HepG2 (cell line): ENCODE measurements around the gene WNT5B. TPM values are rescaled to one million over a fixed set of nuclear protein-coding genes. Genes with fewer than 3 reads are reported as not detected.

ENCODE experiments used
- BORCS8-MEF2B ChIP-seq: sonication (generic); formaldehyde crosslinking; IDR thresholded peaks from 2 replicates; pipeline ENCODE4 v1.8.0; 2022; ENCODE audit warnings: mild to moderate bottlenecking, missing genetic modification reagents
- HDAC2 ChIP-seq: sonication (generic); formaldehyde crosslinking; IDR thresholded peaks from 2 replicates; pipeline ENCODE4 v1.4.0; 2020; ENCODE audit warnings: missing genetic modification reagents
- ISX ChIP-seq: sonication (generic); formaldehyde crosslinking; conservative IDR thresholded peaks from 2 replicates; pipeline ENCODE4 v1.5.0; 2020; ENCODE audit warnings: missing genetic modification reagents
- KAT7 ChIP-seq: IDR thresholded peaks from 2 replicates; pipeline ENCODE4 v1.6.1; 2018; ENCODE audit warnings: borderline replicate concordance, missing compliant biosample characterization
- KDM1A ChIP-seq: IDR thresholded peaks from 2 replicates; pipeline ENCODE4 v1.6.1; 2016; ENCODE audit warnings: missing compliant biosample characterization
- KLF13 ChIP-seq: sonication (generic); formaldehyde crosslinking; IDR thresholded peaks from 2 replicates; pipeline ENCODE4 v1.4.0; 2020; ENCODE audit warnings: mild to moderate bottlenecking, missing genetic modification reagents
- KLF16 ChIP-seq, 2 experiments: sonication (generic) in 1 of 2; formaldehyde crosslinking in 1 of 2; IDR thresholded peaks; 2 replicates each; pipeline versions ENCODE4 v1.6.1 to v1.8.0; 2016 to 2023; ENCODE audit warnings: missing genetic modification reagents in 2 of 2, missing compliant biosample characterization in 1 of 2
- MXI1 ChIP-seq: IDR thresholded peaks from 3 replicates; pipeline ENCODE4 v1.6.1; 2012; ENCODE audit warnings: low read depth, low read length, inconsistent platforms, borderline replicate concordance
- NFYC ChIP-seq: IDR thresholded peaks from 2 replicates; pipeline ENCODE4 v1.6.1; 2016; ENCODE audit warnings: missing genetic modification reagents, missing compliant biosample characterization
- NR1H2 ChIP-seq: sonication (generic); formaldehyde crosslinking; IDR thresholded peaks from 2 replicates; pipeline ENCODE4 v1.8.1; 2022; ENCODE audit warnings: low read depth, missing genetic modification reagents, borderline replicate concordance
- RAD21 ChIP-seq: fragments of 450-650 bp; formaldehyde crosslinking; IDR thresholded peaks from 2 replicates; pipeline ENCODE4 v1.5.0; 2020; ENCODE audit warnings: mild to moderate bottlenecking
- SP5 ChIP-seq: IDR thresholded peaks from 2 replicates; pipeline ENCODE4 v1.6.1; 2016; ENCODE audit warnings: low read depth, borderline replicate concordance
- SRSF9 ChIP-seq: fragments of 200-400 bp; formaldehyde crosslinking; IDR thresholded peaks from 2 replicates; pipeline ENCODE4 v1.6.1; 2018; ENCODE audit warnings: borderline replicate concordance, mild to moderate bottlenecking, low read depth, low read length; ENCODE audit not compliant: insufficient read depth, poor library complexity, severe bottlenecking
- XRCC5 ChIP-seq: fragments of 200-400 bp; formaldehyde crosslinking; optimal IDR thresholded peaks from 2 replicates; pipeline ENCODE3; 2017; ENCODE audit warnings: mild to moderate bottlenecking, low read length
- ZMYM2 ChIP-seq: sonication (generic); formaldehyde crosslinking; IDR thresholded peaks from 2 replicates; pipeline ENCODE4 v1.8.0; 2022; ENCODE audit warnings: mild to moderate bottlenecking, missing genetic modification reagents
- ZNF30 ChIP-seq: sonication (generic); formaldehyde crosslinking; IDR thresholded peaks from 2 replicates; pipeline ENCODE4 v1.5.0; 2020; ENCODE audit warnings: mild to moderate bottlenecking, missing genetic modification reagents
- ZNF354B ChIP-seq: sonication (generic); formaldehyde crosslinking; IDR thresholded peaks from 2 replicates; pipeline ENCODE4 v1.8.0; 2022; ENCODE audit warnings: mild to moderate bottlenecking, missing genetic modification reagents
- ZNF430 ChIP-seq: sonication (generic); formaldehyde crosslinking; IDR thresholded peaks from 2 replicates; pipeline ENCODE4 v1.9.0; 2021; ENCODE audit warnings: mild to moderate bottlenecking, missing genetic modification reagents
- ZNF644 ChIP-seq: IDR thresholded peaks from 2 replicates; pipeline ENCODE4 v1.6.1; 2016; ENCODE audit warnings: low read depth
- ZNF773 ChIP-seq: sonication (generic); formaldehyde crosslinking; IDR thresholded peaks from 2 replicates; pipeline ENCODE4 v1.4.0; 2020; ENCODE audit warnings: missing genetic modification reagents, borderline replicate concordance
- ZNF816 ChIP-seq: sonication (generic); formaldehyde crosslinking; IDR thresholded peaks from 2 replicates; pipeline ENCODE4 v1.8.0; 2022; ENCODE audit warnings: missing genetic modification reagents, mild to moderate bottlenecking, borderline replicate concordance
- polyA plus RNA-seq, 8 experiments: library from polyadenylated mRNA; depleted of rRNA in 3 of 8; stranded (reverse) in 7 of 8; unstranded in 1 of 8; fragments of >200 nt; fragmentation: Illumina TruSeq in 4 of 8; extraction: Trizol in 4 of 8; gene quantifications; 2 replicates each; pipeline versions ENCODE4 v1.2.1 to v1.2.3, GENCODE V29; 2011 to 2016; ENCODE audit warnings: low read depth in 4 of 8, missing spikeins in 1 of 8, mixed read lengths in 1 of 8; ENCODE audit not compliant: insufficient read depth in 1 of 8
- total RNA-seq, 5 experiments: library from RNA; depleted of rRNA; stranded (reverse); fragments of >200 nt; fragmentation: Illumina TruSeq; extraction: Trizol; gene quantifications; 2 replicates each; pipeline ENCODE4 v1.2.3, GENCODE V29; 2016; ENCODE audit warnings: low read depth in 1 of 5
- TF ChIP-seq, protein P1 (sequence below): sonication (generic); formaldehyde crosslinking; IDR thresholded peaks from 2 replicates; pipeline ENCODE4 v1.5.1; 2020; ENCODE audit warnings: missing genetic modification reagents, mild to moderate bottlenecking, borderline replicate concordance
- TF ChIP-seq, protein P2 (sequence below), 2 experiments: sonication (generic) in 1 of 2; formaldehyde crosslinking in 1 of 2; IDR thresholded peaks; 2 replicates each; pipeline versions ENCODE4 v1.4.0 to v1.6.1; 2016 to 2020; ENCODE audit warnings: borderline replicate concordance in 1 of 2, low read depth in 1 of 2, mild to moderate bottlenecking in 1 of 2, missing genetic modification reagents in 1 of 2
- TF ChIP-seq, protein P3 (sequence below): sonication (generic); formaldehyde crosslinking; IDR thresholded peaks from 2 replicates; pipeline ENCODE4 v1.5.1; 2020; ENCODE audit warnings: missing genetic modification reagents, mild to moderate bottlenecking, borderline replicate concordance

Gene WNT5B
- total and polyA plus RNA-seq, 2 of the 13 experiments (the other 11 are each of a cell fraction or from before 2014, with no cell fraction given), result 0.04 TPM; not detected in 1

DNA sequence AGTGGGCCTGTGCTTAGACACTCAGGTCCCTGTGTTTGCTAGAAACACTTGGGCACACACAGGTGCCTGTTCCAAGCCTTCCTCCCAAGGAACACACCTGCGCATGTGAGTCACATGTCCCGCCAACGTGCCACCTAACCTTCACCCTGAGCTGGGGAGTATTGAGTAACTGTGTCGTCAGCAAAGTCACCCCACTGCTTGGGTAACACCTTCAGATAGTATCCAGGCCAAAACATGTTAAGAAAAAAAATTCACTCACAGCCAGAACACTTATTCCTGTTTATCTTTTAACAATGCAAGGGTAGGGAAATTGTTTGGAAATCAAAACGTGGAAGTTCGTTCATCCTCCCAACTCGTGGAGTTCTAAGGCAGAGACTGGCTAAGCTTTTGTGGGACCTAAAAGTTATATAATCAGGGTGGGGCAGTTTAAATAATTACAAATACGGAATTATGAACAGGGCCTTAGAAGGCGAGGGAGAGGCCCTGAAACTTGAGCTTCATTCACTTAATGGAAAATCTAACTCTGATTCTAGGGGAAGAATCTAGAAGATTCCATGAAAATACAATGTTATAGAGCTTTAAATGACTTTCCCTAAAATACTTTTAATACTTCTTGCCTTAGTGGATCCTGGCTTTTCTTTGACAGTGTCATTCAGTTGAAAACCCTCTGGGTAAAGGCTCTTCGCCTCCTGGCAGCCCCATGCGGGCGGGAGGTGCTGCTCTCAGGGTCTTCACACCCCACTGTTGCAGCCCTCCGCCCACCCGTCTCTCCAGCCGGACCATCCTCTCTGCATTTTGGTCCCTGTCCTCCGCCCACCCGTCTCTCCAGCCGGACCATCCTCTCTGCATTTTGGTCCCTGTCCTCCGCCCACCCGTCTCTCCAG, 31.5 kb downstream of the WNT5B start (continued):
- TF ChIP-seq SP5 (CRISPR knock-in tag) (0 out of 2 replicates have a peak, but pooled peaks have one; percentile 13), NR1H2 (no peak), KLF16 (CRISPR knock-in tag; IDR thresholded peaks at IDR 0.05) (peak in 1 of 2 experiments; percentile 70; a peak in 2 of 4 replicates), SRSF9 (no peak), HDAC2 (CRISPR knock-in tag) (no peak), ISX (CRISPR knock-in tag) (no peak), KDM1A (no peak), ZNF354B (no peak), RAD21 (CRISPR knock-in tag) (no peak), ZNF773 (no peak), ZNF430 (CRISPR knock-in tag) (peak; percentile 51; the same call in 1 of the 2 replicates), KAT7 (CRISPR knock-in tag) (no peak), BORCS8-MEF2B (CRISPR knock-in tag) (no peak), KLF13 (CRISPR knock-in tag) (no peak), NFYC (CRISPR knock-in tag) (no peak; the same call in 1 of the 2 replicates), ZNF816 (CRISPR knock-in tag) (no peak), ZNF644 (no peak), ZMYM2 (no peak), ZNF30 (CRISPR knock-in tag) (no peak), XRCC5 (no peak), MXI1 (no peak)
- TF ChIP-seq, protein P1, sequence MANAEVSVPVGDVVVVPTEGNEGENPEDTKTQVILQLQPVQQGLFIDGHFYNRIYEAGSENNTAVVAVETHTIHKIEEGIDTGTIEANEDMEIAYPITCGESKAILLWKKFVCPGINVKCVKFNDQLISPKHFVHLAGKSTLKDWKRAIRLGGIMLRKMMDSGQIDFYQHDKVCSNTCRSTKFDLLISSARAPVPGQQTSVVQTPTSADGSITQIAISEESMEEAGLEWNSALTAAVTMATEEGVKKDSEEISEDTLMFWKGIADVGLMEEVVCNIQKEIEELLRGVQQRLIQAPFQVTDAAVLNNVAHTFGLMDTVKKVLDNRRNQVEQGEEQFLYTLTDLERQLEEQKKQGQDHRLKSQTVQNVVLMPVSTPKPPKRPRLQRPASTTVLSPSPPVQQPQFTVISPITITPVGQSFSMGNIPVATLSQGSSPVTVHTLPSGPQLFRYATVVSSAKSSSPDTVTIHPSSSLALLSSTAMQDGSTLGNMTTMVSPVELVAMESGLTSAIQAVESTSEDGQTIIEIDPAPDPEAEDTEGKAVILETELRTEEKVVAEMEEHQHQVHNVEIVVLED, result no peak
- TF ChIP-seq, protein P2, sequence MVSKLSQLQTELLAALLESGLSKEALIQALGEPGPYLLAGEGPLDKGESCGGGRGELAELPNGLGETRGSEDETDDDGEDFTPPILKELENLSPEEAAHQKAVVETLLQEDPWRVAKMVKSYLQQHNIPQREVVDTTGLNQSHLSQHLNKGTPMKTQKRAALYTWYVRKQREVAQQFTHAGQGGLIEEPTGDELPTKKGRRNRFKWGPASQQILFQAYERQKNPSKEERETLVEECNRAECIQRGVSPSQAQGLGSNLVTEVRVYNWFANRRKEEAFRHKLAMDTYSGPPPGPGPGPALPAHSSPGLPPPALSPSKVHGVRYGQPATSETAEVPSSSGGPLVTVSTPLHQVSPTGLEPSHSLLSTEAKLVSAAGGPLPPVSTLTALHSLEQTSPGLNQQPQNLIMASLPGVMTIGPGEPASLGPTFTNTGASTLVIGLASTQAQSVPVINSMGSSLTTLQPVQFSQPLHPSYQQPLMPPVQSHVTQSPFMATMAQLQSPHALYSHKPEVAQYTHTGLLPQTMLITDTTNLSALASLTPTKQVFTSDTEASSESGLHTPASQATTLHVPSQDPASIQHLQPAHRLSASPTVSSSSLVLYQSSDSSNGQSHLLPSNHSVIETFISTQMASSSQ (IDR thresholded peaks at IDR 0.05; ENCODE audit: low read depth), result no peak
- TF ChIP-seq, protein P2 (CRISPR knock-in tag; IDR thresholded peaks at IDR 0.05; ENCODE audit: borderline replicate concordance), result no peak
- TF ChIP-seq, protein P3, sequence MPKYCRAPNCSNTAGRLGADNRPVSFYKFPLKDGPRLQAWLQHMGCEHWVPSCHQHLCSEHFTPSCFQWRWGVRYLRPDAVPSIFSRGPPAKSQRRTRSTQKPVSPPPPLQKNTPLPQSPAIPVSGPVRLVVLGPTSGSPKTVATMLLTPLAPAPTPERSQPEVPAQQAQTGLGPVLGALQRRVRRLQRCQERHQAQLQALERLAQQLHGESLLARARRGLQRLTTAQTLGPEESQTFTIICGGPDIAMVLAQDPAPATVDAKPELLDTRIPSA, result no peak
